GM18517 (cell line): ENCODE data around the gene TAS1R3.
"Not testable (repeated sequence)": the region's sequence is repeated elsewhere in the genome, so short reads cannot be mapped to it uniquely, and the experiment has no call there.

ENCODE experiments used
- ATAC-seq: cut with Tn5 transposase; IDR thresholded peaks from one replicate; pipeline ENCODE4 v1.9.1; 2021; ENCODE audit warnings: mild to moderate bottlenecking, moderate library complexity; ENCODE audit not compliant: unreplicated experiment

The TAS1R3 gene

GRCh38 chr1:1364266-1364665 lies 33.2 kb downstream of the TAS1R3 start:
- no peak for ATAC-seq

- ATAC-seq = no peak
Measured at GRCh38 chr1:1365875-1366698, 35.0 kb downstream of the TAS1R3 start.

DNA sequence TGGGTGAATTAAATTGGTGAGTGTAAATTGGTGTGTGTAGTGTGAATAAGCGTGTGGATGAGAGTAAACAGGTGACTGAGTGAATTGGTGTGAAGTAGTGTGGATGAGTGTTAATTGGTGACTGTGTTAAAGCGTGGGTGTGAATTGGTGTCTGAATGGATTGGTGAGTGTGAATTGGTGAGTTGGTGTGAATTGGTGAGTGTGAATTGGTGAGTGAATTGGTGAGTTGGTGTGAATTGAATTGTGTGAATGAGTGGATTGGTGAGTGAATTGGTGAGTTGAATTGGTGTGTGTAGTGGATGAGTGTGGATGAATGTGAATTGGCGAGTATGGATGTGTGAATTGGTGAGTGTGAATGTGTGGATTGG lies 35.6 kb downstream of the TAS1R3 start:
- no peak for ATAC-seq

- ATAC-seq = no peak
Measured at GRCh38 chr1:1367315-1367714, 36.2 kb downstream of the TAS1R3 start.

DNA sequence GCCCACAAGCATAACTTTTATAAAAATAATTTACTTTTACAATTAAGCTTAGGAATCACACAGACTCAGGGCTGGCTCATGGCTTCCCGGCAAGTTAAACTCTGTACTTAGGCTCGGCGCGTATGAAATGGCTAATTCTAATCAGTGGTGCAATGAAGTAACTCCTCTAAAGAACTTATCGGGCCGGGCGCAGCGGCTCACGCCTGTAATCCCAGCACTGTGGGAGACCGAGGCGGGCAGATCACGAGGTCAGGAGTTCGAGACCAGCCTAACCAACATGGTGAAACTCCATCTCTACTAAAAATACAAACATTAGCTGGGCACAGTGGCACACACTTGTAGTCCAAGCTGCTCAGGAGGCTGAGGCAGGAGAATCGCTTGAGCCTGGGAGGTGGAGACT lies 39.0 kb downstream of the TAS1R3 start:
- not testable (repeated sequence) for ATAC-seq

DNA sequence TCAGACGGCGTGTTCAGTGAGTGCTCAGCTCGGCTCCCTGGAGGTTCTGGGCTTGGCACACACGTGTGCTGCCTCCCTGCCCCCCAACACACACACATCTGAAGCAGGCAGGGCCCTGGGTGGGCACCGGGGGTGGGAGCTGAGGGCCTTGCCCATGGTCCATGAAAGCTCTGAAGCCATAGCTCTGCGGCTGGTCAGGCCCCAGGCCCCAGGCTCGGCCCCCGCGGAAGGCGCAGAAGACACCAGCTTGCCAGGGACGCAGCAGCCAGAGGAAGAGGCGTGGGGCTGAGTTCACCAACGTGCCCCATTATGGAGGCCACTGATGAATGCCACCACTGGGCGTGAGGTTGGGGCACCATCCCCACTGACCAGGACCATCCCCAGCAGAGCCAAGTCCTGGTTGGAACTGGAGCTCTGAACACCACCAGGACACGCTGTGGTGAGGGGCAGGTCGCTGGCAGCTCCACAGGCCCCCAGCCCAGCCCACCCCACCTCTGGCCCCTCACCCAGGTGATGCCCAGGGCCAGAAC lies 39.8 kb downstream of the TAS1R3 start:
- no peak for ATAC-seq

GRCh38 chr1:1371364-1371745 lies 40.3 kb downstream of the TAS1R3 start:
- ATAC-seq = no peak

- ATAC-seq = no peak
Measured at GRCh38 chr1:1371746-1372711, 40.9 kb downstream of the TAS1R3 start.

DNA sequence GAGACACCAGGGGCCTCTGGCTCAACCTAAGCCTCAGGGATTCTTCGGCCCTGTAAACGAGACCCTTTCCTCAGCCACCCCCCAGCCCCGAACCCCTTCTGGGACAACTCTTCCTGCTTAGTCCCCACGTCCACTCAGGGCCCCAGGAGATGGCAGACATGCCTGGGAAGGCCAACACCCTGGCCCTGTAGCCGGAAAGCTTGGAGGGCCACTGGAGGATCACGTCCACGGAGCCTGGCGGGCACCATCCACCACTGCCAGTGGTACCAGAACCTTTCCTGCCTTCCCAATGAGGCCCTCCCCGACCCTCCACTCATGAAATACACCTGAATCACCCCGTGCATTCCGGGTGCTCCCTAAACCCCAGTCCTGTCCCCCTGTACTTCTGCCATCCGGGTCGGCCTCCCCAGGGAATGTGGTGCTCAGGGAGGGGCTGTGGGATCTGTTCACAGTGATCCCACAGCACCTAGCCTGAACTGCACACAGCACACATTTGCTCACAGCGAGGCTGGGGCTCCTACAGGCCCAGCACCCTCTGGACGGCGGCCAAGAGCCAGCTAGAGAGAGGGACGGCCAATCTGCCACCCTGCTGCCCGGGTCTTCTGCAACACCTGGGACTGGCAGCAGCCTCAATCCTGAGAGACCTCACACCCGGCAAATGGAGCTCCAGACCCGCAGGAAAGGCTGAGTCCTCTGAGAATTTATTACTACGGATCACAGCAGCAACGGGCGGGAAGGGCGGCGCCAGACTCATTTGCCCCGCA lies 42.2 kb downstream of the TAS1R3 start:
- ATAC-seq = no peak

DNA sequence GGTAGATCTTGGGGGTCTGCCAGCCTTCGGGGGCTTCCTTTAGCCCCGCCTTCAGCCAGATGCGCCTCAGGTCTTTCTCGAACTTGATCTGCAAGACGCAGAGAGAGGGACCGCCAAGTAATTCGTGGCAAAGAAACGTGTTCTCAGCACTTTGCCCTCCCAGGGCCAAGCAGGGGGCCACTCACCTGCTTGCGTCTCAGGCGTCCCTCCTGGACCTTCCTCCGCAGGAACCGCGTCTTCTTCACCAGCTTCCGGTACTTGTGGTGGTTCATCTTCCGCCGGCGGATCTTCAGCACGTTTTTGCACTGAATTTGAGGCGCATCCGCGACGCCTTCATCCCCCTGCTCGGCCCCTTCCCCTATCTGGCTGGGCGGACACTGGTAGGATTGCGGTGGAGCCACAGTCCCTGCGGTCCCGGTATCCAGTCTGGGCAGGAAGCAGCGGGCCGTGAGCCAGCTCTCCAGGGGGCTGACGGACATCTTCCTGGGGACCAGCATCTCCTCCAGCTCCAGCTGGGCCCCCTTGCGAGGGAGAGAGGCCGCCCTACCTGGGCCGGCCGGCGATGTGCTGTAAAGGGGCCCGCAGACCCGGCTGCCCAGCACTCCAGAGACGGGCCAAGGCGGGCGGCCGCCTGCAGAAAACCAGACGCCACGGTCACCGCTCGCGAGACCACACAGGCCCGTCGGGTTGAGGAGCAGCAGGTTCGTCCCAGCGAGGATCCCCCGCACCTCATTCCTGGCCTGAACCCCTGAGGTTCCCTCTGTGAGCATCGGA lies 42.9 kb downstream of the TAS1R3 start:
- no peak for ATAC-seq

DNA sequence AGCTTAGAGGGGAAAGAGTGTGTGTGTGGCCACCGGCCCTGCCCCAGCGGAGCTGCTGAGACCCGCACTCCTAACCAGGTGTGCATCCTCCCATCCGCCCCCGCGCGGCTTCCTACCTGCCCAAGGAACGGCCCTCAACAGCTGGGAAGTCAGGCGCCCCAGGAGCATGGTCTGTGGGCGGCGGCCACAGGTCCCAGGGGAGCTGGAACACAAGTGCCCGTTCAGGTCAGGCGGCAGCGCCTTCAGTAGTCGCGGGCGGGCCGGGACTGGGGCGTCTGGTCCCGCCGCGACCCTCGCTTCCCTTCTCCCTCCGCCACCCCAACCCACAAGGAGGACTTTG lies 43.5 kb downstream of the TAS1R3 start:
- ATAC-seq = no peak

DNA sequence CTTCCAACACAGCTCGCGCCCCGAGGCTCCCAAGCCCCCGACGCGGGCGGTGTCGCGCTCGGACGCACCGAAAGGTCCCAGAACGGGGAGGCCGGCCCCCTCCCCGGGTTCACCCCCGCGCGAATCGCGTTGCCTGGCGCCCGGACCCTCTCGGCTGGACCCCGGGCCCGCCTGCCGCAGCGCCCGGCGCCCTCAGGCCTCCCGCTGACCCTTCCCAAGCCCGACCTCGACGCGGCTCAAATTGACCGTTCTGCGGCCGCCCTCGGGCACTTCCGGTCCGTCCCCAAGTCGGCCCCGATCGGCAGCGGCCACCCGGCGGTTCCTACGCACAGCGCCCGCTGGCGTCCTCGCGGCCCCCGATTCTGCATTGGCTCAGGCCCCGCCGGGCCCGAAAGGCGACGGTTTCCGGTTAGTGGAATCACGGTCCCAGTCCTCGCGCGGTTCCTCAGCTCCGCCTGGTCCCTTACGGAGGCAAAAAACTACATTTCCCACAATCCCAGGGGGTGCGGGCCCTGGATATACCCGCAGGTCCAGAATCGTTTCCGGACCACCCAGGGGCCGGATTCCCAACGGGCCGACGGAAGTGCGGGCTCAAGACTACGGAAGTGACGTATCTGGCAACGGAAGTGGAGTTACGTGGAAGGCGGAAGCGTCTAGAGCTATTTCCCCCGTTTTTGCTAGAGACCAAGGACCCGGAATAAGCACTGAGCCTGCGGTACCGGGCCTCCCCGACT lies 44.0 kb downstream of the TAS1R3 start, which contains the start of gene AURKAIP1:
TSS of gene AURKAIP1 (minus strand) at position 279 of the 734 bp plus-strand sequence. CDS start 451 bp downstream, outside the sequence.
- peak; percentile 93 for ATAC-seq

GRCh38 chr1:1376551-1377226 lies 45.6 kb downstream of the TAS1R3 start:
- ATAC-seq = no peak

GRCh38 chr1:1377540-1378205 lies 46.6 kb downstream of the TAS1R3 start:
- ATAC-seq = no peak

GRCh38 chr1:1380860-1381259 lies 49.8 kb downstream of the TAS1R3 start:
- no peak for ATAC-seq

DNA sequence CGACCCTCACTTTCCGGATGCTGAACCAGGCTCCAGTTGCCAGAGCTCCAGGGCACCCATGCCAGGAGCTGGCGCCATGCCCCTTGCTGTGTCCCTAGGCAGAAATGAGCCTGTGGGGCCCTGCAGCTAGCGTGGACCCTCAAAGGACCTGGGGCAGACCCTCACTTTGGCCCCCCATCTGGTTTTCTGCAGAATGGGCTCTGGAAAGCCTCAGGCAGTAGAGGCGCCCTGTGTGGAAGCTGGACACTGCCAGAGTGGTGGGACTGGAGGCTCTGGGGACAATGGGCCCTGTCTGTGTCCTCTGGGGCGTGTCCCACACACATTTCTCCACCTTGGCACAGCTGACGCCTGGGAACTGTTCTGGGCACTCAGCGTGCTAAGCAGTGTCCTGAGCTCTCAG lies 50.2 kb downstream of the TAS1R3 start:
- ATAC-seq = no peak
